Measurements from ENCODE around the gene ASIC1.
A peak's percentile ranks its signal among the peaks of the same experiment; 100 is the strongest.

ASIC1 gene

GRCh38 chr12:50060120-50060468 lies 2.7 kb downstream of the ASIC1 start:
- H3K27me3 ChIP-seq, result no peaks in the 10 kb centered on the region
- no peaks in the 10 kb centered on the region for H3K9me3 ChIP-seq
- no peak for TF ChIP-seq CTCF (IDR thresholded peaks at IDR 0.05; ENCODE audit: low read depth, low read length)
- no peak overlapping the region for H3K4me3 ChIP-seq (ENCODE audit: low read depth, low read length)
- H3K36me3 ChIP-seq, result peaks cover 51% of the 10 kb centered on the region
- DNase-seq, result no peak
- peaks cover 10% of the 10 kb centered on the region for H3K4me1 ChIP-seq

- H3K27me3 ChIP-seq, result no peaks in the 10 kb centered on the region
Measured at GRCh38 chr12:50061171-50061570, 3.8 kb downstream of the ASIC1 start.

GRCh38 chr12:50061946-50062686 lies 4.7 kb downstream of the ASIC1 start:
- Histone ChIP-seq H3K27me3 (no peaks in the 10 kb centered on the region), H3K4me1 (no peaks in the 10 kb centered on the region), H3K4me3 (ENCODE audit: low read depth, low read length) (no peak overlapping the region), H3K9me3 (no peaks in the 10 kb centered on the region), H3K36me3 (peaks cover 55% of the 10 kb centered on the region)
- TF ChIP-seq CTCF (IDR thresholded peaks at IDR 0.05; ENCODE audit: low read depth, low read length), result no peak
- no peak for DNase-seq

More at GRCh38 chr12:50061171-50061570, 3.8 kb downstream of the ASIC1 start:
- Histone ChIP-seq H3K4me1 (peaks cover 8% of the 10 kb centered on the region), H3K9me3 (no peaks in the 10 kb centered on the region), H3K36me3 (peaks cover 55% of the 10 kb centered on the region), H3K4me3 (ENCODE audit: low read depth, low read length) (no peak overlapping the region)
- TF ChIP-seq CTCF (IDR thresholded peaks at IDR 0.05; ENCODE audit: low read depth, low read length), result no peak
- no peak for DNase-seq

GRCh38 chr12:50062728-50063460 lies 5.5 kb downstream of the ASIC1 start:
- Histone ChIP-seq H3K4me3 (ENCODE audit: low read depth, low read length) (no peak overlapping the region), H3K9me3 (no peaks in the 10 kb centered on the region), H3K4me1 (no peaks in the 10 kb centered on the region), H3K27me3 (no peaks in the 10 kb centered on the region), H3K36me3 (peaks cover 58% of the 10 kb centered on the region)
- no peak for TF ChIP-seq CTCF (IDR thresholded peaks at IDR 0.05; ENCODE audit: low read depth, low read length)
- peak; percentile 35 for DNase-seq

- Histone ChIP-seq H3K27me3 (no peaks in the 10 kb centered on the region), H3K36me3 (peaks cover 61% of the 10 kb centered on the region), H3K4me1 (peaks cover 6% of the 10 kb centered on the region), H3K4me3 (ENCODE audit: low read depth, low read length) (no peak overlapping the region), H3K9me3 (no peaks in the 10 kb centered on the region)
- no peak for DNase-seq
- TF ChIP-seq CTCF (IDR thresholded peaks at IDR 0.05; ENCODE audit: low read depth, low read length), result no peak
Measured at GRCh38 chr12:50065726-50066310, 8.4 kb downstream of the ASIC1 start.

- DNase-seq, result no peak
- H3K9me3 ChIP-seq, result no peaks in the 10 kb centered on the region
- no peak overlapping the region for H3K4me3 ChIP-seq (ENCODE audit: low read depth, low read length)
- no peaks in the 10 kb centered on the region for H3K27me3 ChIP-seq
- no peak for TF ChIP-seq CTCF (IDR thresholded peaks at IDR 0.05; ENCODE audit: low read depth, low read length)
- peaks cover 6% of the 10 kb centered on the region for H3K4me1 ChIP-seq
- H3K36me3 ChIP-seq, result peaks cover 58% of the 10 kb centered on the region
Measured at GRCh38 chr12:50066402-50066801, 9.0 kb downstream of the ASIC1 start.
